Stimulated activated CD8-positive, alpha-beta memory T cell treated with anti-CD3 and anti-CD28 coated beads, Interleukin-4, amount 100 ng/mL, for 1 hour (primary cell): ENCODE data around the gene CNGA2.

Source experiments
- DNase-seq, 2 donors: peaks; one replicate each; pipeline ENCODE4 v3.0.0-alpha.2; 2020; ENCODE audit warnings: low read depth in 2 of 2, low spot score in 1 of 2

Gene CNGA2

GRCh38 chrX:151711787-151712186, 22.8 kb upstream of the CNGA2 start:
- no peak for DNase-seq

GRCh38 chrX:151712253-151712652, 22.3 kb upstream of the CNGA2 start:
- no peak for DNase-seq

GRCh38 chrX:151713849-151714248, 20.7 kb upstream of the CNGA2 start:
- DNase-seq, result no peak

- DNase-seq, result no peak
Observed at GRCh38 chrX:151714362-151714761, 20.2 kb upstream of the CNGA2 start.

- DNase-seq, result no peak
Observed at GRCh38 chrX:151715752-151716151, 18.8 kb upstream of the CNGA2 start, which contains the start of gene FATE1. Gene FATE1 (plus strand): TSS chrX:151716035. CDS start chrX:151716120, 85 bp downstream.

GRCh38 chrX:151722241-151722846, 12.2 kb upstream of the CNGA2 start:
- DNase-seq, result no peak

GRCh38 chrX:151723156-151723760, 11.3 kb upstream of the CNGA2 start:
- DNase-seq, result no peak

GRCh38 chrX:151724563-151725337, 9.8 kb upstream of the CNGA2 start:
- DNase-seq, result no peak

- no peak for DNase-seq
Observed at GRCh38 chrX:151725338-151725614, 9.3 kb upstream of the CNGA2 start.

- DNase-seq, result no peak
Observed at GRCh38 chrX:151726751-151727150, 7.8 kb upstream of the CNGA2 start.

GRCh38 chrX:151727346-151727745, 7.2 kb upstream of the CNGA2 start:
- no peak for DNase-seq

GRCh38 chrX:151729056-151729725, 5.4 kb upstream of the CNGA2 start:
- DNase-seq, result no peak

- DNase-seq, result no peak
Observed at GRCh38 chrX:151735219-151735618, 673 bp downstream of the CNGA2 start.

GRCh38 chrX:151736685-151737084, 2.1 kb downstream of the CNGA2 start:
- DNase-seq, result no peak

GRCh38 chrX:151737494-151737893, 2.9 kb downstream of the CNGA2 start:
- no peak for DNase-seq

- no peak for DNase-seq
Observed at GRCh38 chrX:151738751-151739150, 4.2 kb downstream of the CNGA2 start.

- DNase-seq, result no peak
Observed at GRCh38 chrX:151741606-151742005, 7.1 kb downstream of the CNGA2 start.

- no peak for DNase-seq
Observed at GRCh38 chrX:151742311-151742710, 7.8 kb downstream of the CNGA2 start.

- DNase-seq, result no peak
Observed at GRCh38 chrX:151743651-151744470, 9.3 kb downstream of the CNGA2 start.

- no peak for DNase-seq
Observed at GRCh38 chrX:151745651-151746050, 11.1 kb downstream of the CNGA2 start.

GRCh38 chrX:151746502-151746901, 12.0 kb downstream of the CNGA2 start:
- DNase-seq, result no peak
